Motor neuron (in vitro differentiated cells): ENCODE results near the gene SLC12A5. TPM values are rescaled to one million over a fixed set of nuclear protein-coding genes. Genes with fewer than 3 reads are reported as not detected.
"Not testable (repeated sequence)": the region's sequence is repeated elsewhere in the genome, so short reads cannot be mapped to it uniquely, and the experiment has no call there.

Source experiments
- ATAC-seq, 8 experiments: fragments of 200-7000 bp; cut with Tn5 transposase; replicated peaks in 6 of 8; 2 replicates each; pipeline ENCODE4 v1.8.0; 2021; ENCODE audit warnings: mild to moderate bottlenecking in 8 of 8, moderate library complexity in 8 of 8
- H3K27ac ChIP-seq, 2 donors: fragments of 250-450 bp; sonication (Bioruptor Pico); 2 replicates each; pipeline ENCODE4 v1.9.0; 2021; ENCODE audit warnings: antibody characterized with exemption in 2 of 2, mild to moderate bottlenecking in 2 of 2, moderate library complexity in 1 of 2
- H3K4me1 ChIP-seq, 2 donors: fragments of 250-450 bp; sonication (Bioruptor Pico); replicated peaks in 1 of 2; 2 replicates each; pipeline ENCODE4 v1.6.1; 2021; ENCODE audit warnings: antibody characterized with exemption in 2 of 2, mild to moderate bottlenecking in 2 of 2, moderate library complexity in 1 of 2
- H3K4me3 ChIP-seq, 5 donors: fragments of 250-450 bp; sonication (Bioruptor Pico); 2 replicates each; pipeline ENCODE4 v1.9.0; 2021; ENCODE audit warnings: antibody characterized with exemption in 5 of 5, mild to moderate bottlenecking in 5 of 5, moderate library complexity in 4 of 5
- WGBS, 10 experiments: fragments of 450-650 bp; shearing (Covaris generic); methylation state at CpG; one replicate each; pipeline ENCODE4 v1.0.0; 2022; 5-methylcytosine and 5-hydroxymethylcytosine counted together
- in situ Hi-C, 9 experiments: fragments of 400-800 bp; cut with MboI; loops; one replicate each; pipeline ENCODE4 v1.15.0; 2021; ENCODE audit warnings: low sequenced_read_pairs in 9 of 9, low pct_unique_long_range_greater_than_20kb in 2 of 9; ENCODE audit not compliant: unreplicated experiment in 9 of 9
- total RNA-seq, 8 experiments: library from RNA; unstranded; fragments of 300-600 nt; gene quantifications; 2 replicates each; pipeline versions ENCODE4 v1.2.3 to v1.2.4, GENCODE V29; 2022

The SLC12A5 gene
- total RNA-seq, 8 experiments from 2014 or later = 0.81 to 55.8 (median 25.1) TPM

- Histone ChIP-seq H3K4me3 (no peak overlapping the region), H3K27ac (no peak overlapping the region), H3K4me1 (peaks cover 16 to 22% of the 10 kb centered on the region in 2 donors)
- ATAC-seq = no peak
- WGBS, 10 experiments = 55 to 100% (median 100%) methylated on average over 1 of the region's 1 CpG; no CpG with 5 or more reads in 3 of the 10 experiments
- in situ Hi-C loops = no loop called here
Measured at GRCh38 chr20:46081074-46081473, 52.1 kb downstream of the SLC12A5 start.

- H3K4me3 ChIP-seq = no peak overlapping the region
- peaks cover 17 to 18% of the 10 kb centered on the region in 2 donors for H3K4me1 ChIP-seq
- ATAC-seq = no peak
- 63 to 100% (median 93%) methylated on average over 2 to 6 of the region's 6 CpGs for WGBS, 10 experiments
- in situ Hi-C loops = no loop called here
- H3K27ac ChIP-seq = no peak overlapping the region
Measured at GRCh38 chr20:46083101-46083500, 54.1 kb downstream of the SLC12A5 start.

DNA sequence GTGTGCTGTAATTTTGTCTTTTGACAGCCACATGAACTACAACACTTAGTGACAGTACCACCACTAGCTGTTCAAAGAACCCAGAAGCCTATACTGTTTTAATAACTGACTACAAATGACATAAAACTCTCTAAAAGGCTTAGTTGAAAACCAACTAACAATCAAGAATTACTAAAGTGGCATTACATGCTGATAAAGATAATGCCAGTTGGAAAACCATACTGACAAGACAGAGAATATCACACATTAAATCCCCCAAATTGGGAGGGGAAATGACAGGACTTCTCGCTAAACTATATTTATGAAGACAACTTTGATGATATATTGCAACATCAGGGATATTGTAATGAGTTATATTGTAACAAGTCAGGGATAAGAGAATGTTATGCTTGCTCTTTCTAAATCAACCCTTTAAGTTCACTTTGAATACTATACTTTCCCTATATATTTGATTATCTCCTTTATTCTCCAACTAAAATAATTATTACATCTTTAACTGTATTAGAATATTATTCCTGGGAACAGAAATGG lies 54.6 kb downstream of the SLC12A5 start:
- ATAC-seq = no peak
- Histone ChIP-seq H3K4me3 (no peak overlapping the region), H3K4me1 (peaks cover 20 to 22% of the 10 kb centered on the region in 2 donors), H3K27ac (no peak overlapping the region)
- in situ Hi-C loops = no loop called here
- 88 to 100% (median 100%) methylated on average over 1 of the region's 1 CpG; no CpG with 5 or more reads in 4 of the 10 experiments for WGBS, 10 experiments

GRCh38 chr20:46084805-46085178 lies 55.8 kb downstream of the SLC12A5 start:
- Histone ChIP-seq H3K4me3 (no peak overlapping the region), H3K4me1 (peaks cover 19 to 20% of the 10 kb centered on the region in 2 donors), H3K27ac (no peak overlapping the region)
- 60 to 100% (median 84%) methylated on average over 1 to 3 of the region's 3 CpGs; no CpG with 5 or more reads in 3 of the 10 experiments for WGBS, 10 experiments
- in situ Hi-C loops = no loop called here
- ATAC-seq = no peak

GRCh38 chr20:46085179-46085851 lies 56.3 kb downstream of the SLC12A5 start:
- in situ Hi-C loops = no loop called here
- H3K4me3 ChIP-seq = no peak overlapping the region
- WGBS, 10 experiments = 27 to 100% (median 72%) methylated on average over 1 to 4 of the region's 4 CpGs; no CpG with 5 or more reads in 1 of the 10 experiments
- no peak overlapping the region for H3K27ac ChIP-seq
- no peak for ATAC-seq
- H3K4me1 ChIP-seq = peaks cover 20 to 21% of the 10 kb centered on the region in 2 donors

DNA sequence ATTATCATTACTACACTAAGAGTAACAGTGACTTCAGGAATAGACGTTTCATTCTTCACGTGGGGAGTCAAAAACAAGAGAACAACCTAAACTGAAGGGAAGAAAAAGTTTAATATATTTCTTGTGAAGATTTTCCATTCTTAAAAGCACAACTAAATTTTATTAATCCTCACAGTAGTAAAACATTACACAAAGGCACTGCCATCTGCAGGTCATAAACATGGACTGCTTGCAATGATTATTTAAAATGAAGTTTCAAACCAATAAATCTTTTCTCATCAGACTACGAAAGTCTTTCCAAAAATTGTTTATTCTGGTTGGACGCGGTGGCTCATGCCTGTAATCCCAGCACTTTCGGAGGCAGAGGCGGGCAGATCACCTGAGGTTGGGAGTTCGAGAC lies 58.1 kb downstream of the SLC12A5 start:
- no peak overlapping the region for H3K27ac ChIP-seq
- WGBS, 10 experiments = 4 to 97% (median 84%) methylated on average over 2 to 8 of the region's 8 CpGs; no CpG with 5 or more reads in 2 of the 10 experiments
- in situ Hi-C loops = no loop called here
- no peak for ATAC-seq
- peaks cover 23 to 27% of the 10 kb centered on the region in 2 donors for H3K4me1 ChIP-seq
- H3K4me3 ChIP-seq = no peak overlapping the region

DNA sequence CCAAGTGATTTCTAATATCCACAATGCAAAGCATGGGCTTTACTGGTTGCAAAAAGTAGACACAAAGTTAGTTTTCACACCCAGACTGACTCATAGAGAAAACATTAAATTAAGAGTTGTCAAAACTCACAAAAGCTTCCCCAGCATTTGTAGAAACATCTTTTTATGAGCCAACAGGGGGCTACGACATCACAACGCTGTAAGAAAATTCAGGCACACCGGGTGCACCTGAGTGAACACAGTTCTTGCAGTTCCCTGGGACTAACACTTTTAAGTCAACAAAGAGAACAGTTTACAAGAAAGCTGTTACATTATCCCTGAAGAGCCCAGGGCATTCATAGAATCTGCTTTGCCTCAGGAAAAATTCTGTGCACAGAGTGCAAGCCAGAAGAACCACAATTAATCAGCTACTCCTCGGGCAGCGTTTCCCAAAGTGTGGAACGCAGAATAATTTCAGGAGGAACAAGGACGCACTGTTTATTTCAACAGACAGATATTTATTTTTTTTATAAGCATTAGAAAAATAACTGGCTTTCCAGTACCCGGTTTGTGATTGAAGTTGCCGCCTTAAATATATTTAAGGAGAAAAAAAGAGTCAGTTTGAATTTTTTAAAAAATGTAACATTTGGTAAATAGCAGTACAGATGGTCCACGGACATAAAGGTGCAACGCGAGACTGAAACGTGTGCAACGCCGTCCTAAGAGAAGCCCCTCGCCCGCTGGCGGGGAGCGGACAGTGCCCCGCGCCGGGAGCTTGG lies 59.6 kb downstream of the SLC12A5 start:
- 0 to 3% (median 1%) methylated on average over 2 to 21 of the region's 22 CpGs for WGBS, 10 experiments

DNA sequence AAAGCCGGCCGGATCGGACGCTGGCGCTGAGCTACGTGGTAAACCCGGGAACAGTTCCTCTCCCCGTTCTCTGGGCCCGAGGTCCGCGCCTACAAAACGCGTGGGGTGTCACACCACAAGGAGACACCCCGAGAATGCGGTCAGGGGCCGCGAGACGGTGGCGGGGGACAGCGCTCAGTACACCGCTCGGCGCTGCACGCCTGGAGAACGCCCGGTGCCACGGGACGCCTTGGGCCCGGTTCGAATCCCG lies 60.1 kb downstream of the SLC12A5 start:
- peak; percentile 31 to 51 (median 46) for ATAC-seq
- H3K27ac ChIP-seq = peak overlapping the region; percentile 98 to 99
- in situ Hi-C loops = no loop called here
- 0 to 1% (median 0%) methylated on average over 1 to 15 of the region's 31 CpGs; no CpG with 5 or more reads in 5 of the 10 experiments for WGBS, 10 experiments
- peak overlapping the region; percentile 53 to 88 (median 63) for H3K4me3 ChIP-seq
- peaks cover 16 to 18% of the 10 kb centered on the region in 2 donors for H3K4me1 ChIP-seq

More for the DNA sequence above, 59.6 kb downstream of the SLC12A5 start:
- in situ Hi-C loops = no loop called here
- H3K27ac ChIP-seq = peak overlapping the region; percentile 98 to 99
- peak in 1 of 8 experiments; percentile 1 for ATAC-seq
- H3K4me1 ChIP-seq = peaks cover 16 to 20% of the 10 kb centered on the region in 2 donors
- H3K4me3 ChIP-seq = peak overlapping the region; percentile 53 to 88 (median 63)

- WGBS, 10 experiments = 0 to 3% (median 1%) methylated on average over 1 to 23 of the region's 100 CpGs; no CpG with 5 or more reads in 4 of the 10 experiments
- H3K27ac ChIP-seq = peak within 1 kb of the TSS; percentile 98 to 99
- ATAC-seq = peak; percentile 88 to 91 (median 88)
- in situ Hi-C loops = no loop called here
- peaks cover 12 to 18% of the 10 kb centered on the region in 2 donors for H3K4me1 ChIP-seq
- H3K4me3 ChIP-seq = peak within 1 kb of the TSS; percentile 53 to 88 (median 63)
Measured at GRCh38 chr20:46089417-46090388, 60.7 kb downstream of the SLC12A5 start, which contains the start of gene NCOA5. TSS of gene NCOA5 (minus strand) at chr20:46089962. CDS start at chr20:46079424, 10,538 bp downstream.

GRCh38 chr20:46091622-46092535 lies 62.9 kb downstream of the SLC12A5 start:
- in situ Hi-C loops, H3K4me3 ChIP-seq, ATAC-seq, H3K27ac ChIP-seq: not testable (repeated sequence)
- peaks cover 12 to 18% of the 10 kb centered on the region in 2 donors for H3K4me1 ChIP-seq
- WGBS, 10 experiments = 55 to 100% (median 95%) methylated on average over 1 to 17 of the region's 52 CpGs; no CpG with 5 or more reads in 3 of the 10 experiments

DNA sequence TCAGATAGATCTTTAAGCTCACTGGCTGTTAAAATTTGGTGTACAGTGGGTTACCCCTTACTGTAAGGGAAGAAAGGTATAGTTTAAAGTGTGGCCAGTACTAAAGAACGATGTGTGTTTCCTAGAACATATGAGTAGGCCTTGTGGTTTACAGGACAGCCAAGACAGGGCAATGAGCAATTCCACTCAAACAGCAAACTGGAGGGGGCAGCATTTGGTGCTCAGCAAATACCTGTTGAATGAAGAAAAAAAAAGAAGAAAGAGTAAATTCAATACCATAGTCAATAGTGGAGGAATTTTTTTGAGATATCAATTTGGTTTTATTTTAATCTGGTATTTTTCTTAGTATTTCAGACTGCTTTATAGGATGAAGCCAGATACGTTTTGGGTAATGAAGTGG lies 64.5 kb downstream of the SLC12A5 start:
- Histone ChIP-seq H3K4me3 (no peak overlapping the region), H3K4me1 (peaks cover 2 to 7% of the 10 kb centered on the region in 2 donors), H3K27ac (no peak overlapping the region)
- in situ Hi-C loops = no loop called here
- WGBS, 10 experiments = 0 to 83% (median 67%) methylated on average over 1 to 2 of the region's 2 CpGs; no CpG with 5 or more reads in 1 of the 10 experiments
- ATAC-seq = no peak
